K562 (cell line): ENCODE data around the gene HOXB4. TPM values are rescaled to one million over a fixed set of nuclear protein-coding genes. Genes with fewer than 3 reads are reported as not detected.
A peak's percentile ranks its signal among the peaks of the same experiment; 100 is the strongest.

ENCODE experiments used
- BACH1 ChIP-seq: fragments of 200-800 bp; sonication (Bioruptor generic); IDR thresholded peaks from 2 replicates; pipeline ENCODE4 v1.6.1; 2016; ENCODE audit warnings: missing genetic modification characterization, missing compliant biosample characterization
- BHLHE40 ChIP-seq: IDR thresholded peaks from 2 replicates; pipeline ENCODE4 v1.6.1; 2011; ENCODE audit warnings: low read length, improper control_type of control experiment
- CHD1 ChIP-seq: fragments of 200-600 bp; sonication (generic); IDR thresholded peaks from one replicate; pipeline ENCODE4 v1.6.1; 2012; ENCODE audit warnings: mild to moderate bottlenecking, moderate library complexity, low read length, inconsistent platforms
- CREB3 ChIP-seq: fragments of 450-650 bp; conservative IDR thresholded peaks from 2 replicates; pipeline ENCODE4 v1.6.1; 2016; ENCODE audit warnings: missing genetic modification characterization, low read depth, mild to moderate bottlenecking, missing compliant biosample characterization, moderate library complexity
- CSDE1 ChIP-seq, 2 experiments: fragments of 450-650 bp; IDR thresholded peaks; 2 replicates each; pipeline ENCODE4 v1.6.1; 2016; ENCODE audit warnings: mild to moderate bottlenecking in 1 of 2
- CXXC5 ChIP-seq: fragments of 250-450 bp; sonication (Bioruptor Pico); IDR thresholded peaks from 2 replicates; pipeline ENCODE4 v1.8.0; 2022; ENCODE audit warnings: inconsistent platforms, mild to moderate bottlenecking, moderate library complexity
- GABPA ChIP-seq: fragments of 200-800 bp; sonication (Bioruptor generic); conservative IDR thresholded peaks from 2 replicates; pipeline ENCODE4 v1.6.1; 2016; ENCODE audit warnings: low read depth, missing genetic modification characterization, missing compliant biosample characterization
- HMG20B ChIP-seq: fragments of 250-450 bp; sonication (Bioruptor Pico); IDR thresholded peaks from 2 replicates; pipeline ENCODE4 v1.5.0; 2021; ENCODE audit warnings: mild to moderate bottlenecking
- MAFK ChIP-seq: IDR thresholded peaks from 2 replicates; pipeline ENCODE4 v1.6.1; 2011; ENCODE audit warnings: low read length, improper control_type of control experiment
- MTA3 ChIP-seq: fragments of 450-650 bp; formaldehyde crosslinking; IDR thresholded peaks from 2 replicates; pipeline ENCODE4 v1.6.1; 2017; ENCODE audit warnings: mild to moderate bottlenecking, borderline replicate concordance
- NFYB ChIP-seq: IDR thresholded peaks from 2 replicates; pipeline ENCODE4 v1.6.1; 2011; ENCODE audit warnings: mild to moderate bottlenecking, moderate library complexity; ENCODE audit not compliant: insufficient read length; ENCODE audit errors: extremely low read depth
- POLR2A ChIP-seq: fragments of 450-650 bp; conservative IDR thresholded peaks from 2 replicates; pipeline ENCODE4 v1.6.1; 2016
- POLR2AphosphoS5 ChIP-seq: IDR thresholded peaks from 2 replicates; pipeline ENCODE4 v1.6.1; 2011; ENCODE audit warnings: mild to moderate bottlenecking, low read depth, low read length, moderate library complexity; ENCODE audit not compliant: control insufficient read depth, insufficient read depth
- SMARCC2 ChIP-seq: fragments of 450-650 bp; IDR thresholded peaks from 2 replicates; pipeline ENCODE4 v1.6.1; 2017; ENCODE audit warnings: antibody characterized with exemption, moderate library complexity, mild to moderate bottlenecking, low read depth
- SRSF3 ChIP-seq: fragments of 200-400 bp; formaldehyde crosslinking; IDR thresholded peaks from 2 replicates; pipeline ENCODE4 v1.6.1; 2016; ENCODE audit warnings: mild to moderate bottlenecking, low read length, moderate library complexity; ENCODE audit not compliant: insufficient read depth
- TAF1 ChIP-seq: IDR thresholded peaks from 2 replicates; pipeline ENCODE4 v1.6.1; 2011; ENCODE audit warnings: mild to moderate bottlenecking, low read length, moderate library complexity; ENCODE audit not compliant: insufficient read depth, control insufficient read depth, severe bottlenecking; ENCODE audit errors: extremely low read depth
- ZNF77 ChIP-seq: fragments of 250-450 bp; sonication (Bioruptor Pico); IDR thresholded peaks from 2 replicates; pipeline ENCODE4 v1.5.0; 2020
- polyA plus RNA-seq, 8 experiments: library from polyadenylated mRNA; depleted of rRNA in 4 of 8; stranded (reverse) in 5 of 8; unstranded in 3 of 8; fragments of >200 nt; fragmentation: Nextera tagmentation in 2 of 8; fragmentation: Illumina TruSeq in 1 of 8; extraction: Ambion mirVana in 2 of 8; extraction: Trizol in 1 of 8; gene quantifications; 2 replicates each; pipeline versions ENCODE4 v1.2.1 to v1.2.3, GENCODE V29; 2011 to 2014; ENCODE audit warnings: inconsistent platforms in 1 of 8, missing spikeins in 1 of 8
- total RNA-seq, 7 experiments: library from RNA; depleted of rRNA in 6 of 7; stranded (reverse); fragments of >200 nt in 6 of 7; fragmentation: Illumina TruSeq in 2 of 7; extraction: Trizol in 2 of 7; gene quantifications; 2 replicates each; pipeline versions ENCODE4 v1.2.1 to v1.2.3, GENCODE V29; 2011 to 2021; ENCODE audit warnings: low replicate concordance in 1 of 7
- TF ChIP-seq, protein P1 (sequence below), 2 experiments: IDR thresholded peaks in 1 of 2; conservative IDR thresholded peaks in 1 of 2; 2 replicates each; pipeline ENCODE4 v1.6.1; 2016; ENCODE audit warnings: low read depth in 2 of 2, mild to moderate bottlenecking in 1 of 2, missing compliant biosample characterization in 1 of 2, missing genetic modification characterization in 1 of 2, moderate library complexity in 1 of 2
- TF ChIP-seq, protein P2 (sequence below): sonication (generic); formaldehyde crosslinking; IDR thresholded peaks from 2 replicates; pipeline ENCODE4 v1.8.1; 2023; ENCODE audit warnings: mild to moderate bottlenecking, missing genetic modification reagents, moderate library complexity
- TF ChIP-seq, protein P3 (sequence below), 3 experiments: fragments of 200-800 bp in 1 of 3; sonication (Bioruptor generic) in 1 of 3; sonication (generic) in 1 of 3; formaldehyde crosslinking in 1 of 3; IDR thresholded peaks; 2 replicates each; pipeline versions ENCODE4 v1.6.1 to v1.8.0; 2016 to 2022; ENCODE audit warnings: mild to moderate bottlenecking in 2 of 3, missing compliant biosample characterization in 2 of 3, missing genetic modification characterization in 2 of 3, missing genetic modification reagents in 1 of 3
- TF ChIP-seq, protein P4 (sequence below): sonication (generic); formaldehyde crosslinking; IDR thresholded peaks from 2 replicates; pipeline ENCODE4 v1.5.0; 2020; ENCODE audit warnings: missing genetic modification reagents

The HOXB4 gene
- total and polyA plus RNA-seq, 9 of the 15 experiments (the other 6 are each of a cell fraction or from before 2014, with no cell fraction given): 1.6 to 34.9 (median 14.9) TPM

- TF ChIP-seq BHLHE40 (peak; percentile 75), CREB3 (no peak), BACH1 (tag) (no peak), TAF1 (peak; percentile 33), SRSF3 (no peak), CHD1 (peak; percentile 59), ZNF77 (no peak), CSDE1 (IDR thresholded peaks at IDR 0.05) (no peak), POLR2A (peak; percentile 64; the same call in 1 of the 2 replicates), POLR2AphosphoS5 (peak; percentile 57; the same call in 1 of the 2 replicates), SMARCC2 (no peak), MTA3 (no peak), HMG20B (CRISPR knock-in tag) (no peak), CXXC5 (peak; percentile 39; the same call in 1 of the 2 replicates), GABPA (tag) (no peak), MAFK (no peak), NFYB (no peak)
- TF ChIP-seq, protein P1, sequence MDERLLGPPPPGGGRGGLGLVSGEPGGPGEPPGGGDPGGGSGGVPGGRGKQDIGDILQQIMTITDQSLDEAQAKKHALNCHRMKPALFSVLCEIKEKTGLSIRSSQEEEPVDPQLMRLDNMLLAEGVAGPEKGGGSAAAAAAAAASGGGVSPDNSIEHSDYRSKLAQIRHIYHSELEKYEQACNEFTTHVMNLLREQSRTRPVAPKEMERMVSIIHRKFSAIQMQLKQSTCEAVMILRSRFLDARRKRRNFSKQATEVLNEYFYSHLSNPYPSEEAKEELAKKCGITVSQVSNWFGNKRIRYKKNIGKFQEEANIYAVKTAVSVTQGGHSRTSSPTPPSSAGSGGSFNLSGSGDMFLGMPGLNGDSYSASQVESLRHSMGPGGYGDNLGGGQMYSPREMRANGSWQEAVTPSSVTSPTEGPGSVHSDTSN (CRISPR knock-in tag; IDR thresholded peaks at IDR 0.05; ENCODE audit: low read depth): no peak
- TF ChIP-seq, protein P1 (tag; conservative IDR thresholded peaks at IDR 0.05; ENCODE audit: low read depth): peak; percentile 27; the same call in 1 of the 2 replicates
- TF ChIP-seq, protein P2, sequence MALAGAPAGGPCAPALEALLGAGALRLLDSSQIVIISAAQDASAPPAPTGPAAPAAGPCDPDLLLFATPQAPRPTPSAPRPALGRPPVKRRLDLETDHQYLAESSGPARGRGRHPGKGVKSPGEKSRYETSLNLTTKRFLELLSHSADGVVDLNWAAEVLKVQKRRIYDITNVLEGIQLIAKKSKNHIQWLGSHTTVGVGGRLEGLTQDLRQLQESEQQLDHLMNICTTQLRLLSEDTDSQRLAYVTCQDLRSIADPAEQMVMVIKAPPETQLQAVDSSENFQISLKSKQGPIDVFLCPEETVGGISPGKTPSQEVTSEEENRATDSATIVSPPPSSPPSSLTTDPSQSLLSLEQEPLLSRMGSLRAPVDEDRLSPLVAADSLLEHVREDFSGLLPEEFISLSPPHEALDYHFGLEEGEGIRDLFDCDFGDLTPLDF (CRISPR knock-in tag): no peak
- TF ChIP-seq, protein P3, sequence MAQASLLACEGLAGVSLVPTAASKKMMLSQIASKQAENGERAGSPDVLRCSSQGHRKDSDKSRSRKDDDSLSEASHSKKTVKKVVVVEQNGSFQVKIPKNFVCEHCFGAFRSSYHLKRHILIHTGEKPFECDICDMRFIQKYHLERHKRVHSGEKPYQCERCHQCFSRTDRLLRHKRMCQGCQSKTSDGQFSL (CRISPR knock-in tag; IDR thresholded peaks at IDR 0.05): peak; percentile 83
- TF ChIP-seq, protein P3 (tag; IDR thresholded peaks at IDR 0.05): peak in 1 of 2 experiments; percentile 80; a peak in 2 of 4 replicates
- TF ChIP-seq, protein P4, sequence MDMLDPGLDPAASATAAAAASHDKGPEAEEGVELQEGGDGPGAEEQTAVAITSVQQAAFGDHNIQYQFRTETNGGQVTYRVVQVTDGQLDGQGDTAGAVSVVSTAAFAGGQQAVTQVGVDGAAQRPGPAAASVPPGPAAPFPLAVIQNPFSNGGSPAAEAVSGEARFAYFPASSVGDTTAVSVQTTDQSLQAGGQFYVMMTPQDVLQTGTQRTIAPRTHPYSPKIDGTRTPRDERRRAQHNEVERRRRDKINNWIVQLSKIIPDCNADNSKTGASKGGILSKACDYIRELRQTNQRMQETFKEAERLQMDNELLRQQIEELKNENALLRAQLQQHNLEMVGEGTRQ (CRISPR knock-in tag): 0 out of 2 replicates have a peak, but pooled peaks have one; percentile 18
Observed at GRCh38 chr17:48577330-48577945, 712 bp downstream of the HOXB4 start (continued).
